NB4 (cell line): ENCODE results near the gene BRF1.

ENCODE experiments used
- MYC ChIP-seq: IDR thresholded peaks from 2 replicates; pipeline ENCODE4 v1.6.1; 2011; ENCODE audit warnings: low read depth, low read length
- POLR2A ChIP-seq: IDR thresholded peaks from 2 replicates; pipeline ENCODE4 v1.6.1; 2011; ENCODE audit warnings: mild to moderate bottlenecking; ENCODE audit not compliant: insufficient read length; ENCODE audit errors: extremely low read depth
- TF ChIP-seq, protein P1 (sequence below): IDR thresholded peaks from one replicate; pipeline ENCODE4 v1.5.1; 2012; ENCODE audit warnings: low read depth, low read length

DNA sequence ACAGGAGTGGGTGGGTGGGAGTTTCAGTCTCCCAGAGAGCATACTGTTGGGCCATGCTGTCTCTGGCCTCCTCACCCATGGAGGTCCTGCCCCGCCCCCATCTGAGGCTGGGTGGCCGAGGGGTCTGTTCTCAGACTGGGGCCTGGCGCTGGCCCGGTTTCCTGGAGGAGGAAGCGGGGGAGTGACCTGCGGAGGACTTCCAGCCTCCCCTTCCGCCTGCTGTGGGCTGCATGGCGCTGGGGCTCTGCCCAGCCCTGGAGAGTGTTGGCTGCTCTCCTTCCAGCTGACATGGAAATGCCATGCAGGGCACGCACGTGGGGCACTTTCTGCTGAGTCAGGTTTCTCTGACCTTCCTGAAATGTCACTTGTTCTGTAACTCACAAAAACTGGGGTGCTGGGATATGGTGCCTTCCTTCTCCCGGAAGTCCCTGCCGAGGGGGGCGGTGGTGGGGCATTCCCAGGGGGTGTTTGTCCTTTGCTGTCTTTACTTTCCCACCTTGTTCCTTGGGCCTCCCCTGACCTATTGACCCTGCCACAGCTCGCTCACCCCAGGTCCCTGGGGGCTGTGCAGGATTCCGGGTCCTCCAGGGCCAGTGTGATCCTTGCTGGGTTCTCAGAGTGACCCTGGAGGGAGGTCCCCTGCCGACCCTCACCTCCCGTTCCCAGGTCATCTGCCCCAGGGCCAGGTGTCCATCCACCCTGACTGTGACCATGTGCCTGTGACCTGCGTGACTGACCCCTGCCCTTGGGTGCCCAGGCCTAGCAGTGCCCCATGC lies 37.4 kb upstream of the BRF1 start:
- TF ChIP-seq, protein P1, sequence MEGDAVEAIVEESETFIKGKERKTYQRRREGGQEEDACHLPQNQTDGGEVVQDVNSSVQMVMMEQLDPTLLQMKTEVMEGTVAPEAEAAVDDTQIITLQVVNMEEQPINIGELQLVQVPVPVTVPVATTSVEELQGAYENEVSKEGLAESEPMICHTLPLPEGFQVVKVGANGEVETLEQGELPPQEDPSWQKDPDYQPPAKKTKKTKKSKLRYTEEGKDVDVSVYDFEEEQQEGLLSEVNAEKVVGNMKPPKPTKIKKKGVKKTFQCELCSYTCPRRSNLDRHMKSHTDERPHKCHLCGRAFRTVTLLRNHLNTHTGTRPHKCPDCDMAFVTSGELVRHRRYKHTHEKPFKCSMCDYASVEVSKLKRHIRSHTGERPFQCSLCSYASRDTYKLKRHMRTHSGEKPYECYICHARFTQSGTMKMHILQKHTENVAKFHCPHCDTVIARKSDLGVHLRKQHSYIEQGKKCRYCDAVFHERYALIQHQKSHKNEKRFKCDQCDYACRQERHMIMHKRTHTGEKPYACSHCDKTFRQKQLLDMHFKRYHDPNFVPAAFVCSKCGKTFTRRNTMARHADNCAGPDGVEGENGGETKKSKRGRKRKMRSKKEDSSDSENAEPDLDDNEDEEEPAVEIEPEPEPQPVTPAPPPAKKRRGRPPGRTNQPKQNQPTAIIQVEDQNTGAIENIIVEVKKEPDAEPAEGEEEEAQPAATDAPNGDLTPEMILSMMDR: no peak
- no peak for TF ChIP-seq POLR2A
- TF ChIP-seq MYC: no peak
